ENCODE results near the gene RNU1-3.
A peak's percentile ranks its signal among the peaks of the same experiment; 100 is the strongest.
"Not testable (repeated sequence)": the region's sequence is repeated elsewhere in the genome, so short reads cannot be mapped to it uniquely, and the experiment has no call there.

RNU1-3 gene

DNA sequence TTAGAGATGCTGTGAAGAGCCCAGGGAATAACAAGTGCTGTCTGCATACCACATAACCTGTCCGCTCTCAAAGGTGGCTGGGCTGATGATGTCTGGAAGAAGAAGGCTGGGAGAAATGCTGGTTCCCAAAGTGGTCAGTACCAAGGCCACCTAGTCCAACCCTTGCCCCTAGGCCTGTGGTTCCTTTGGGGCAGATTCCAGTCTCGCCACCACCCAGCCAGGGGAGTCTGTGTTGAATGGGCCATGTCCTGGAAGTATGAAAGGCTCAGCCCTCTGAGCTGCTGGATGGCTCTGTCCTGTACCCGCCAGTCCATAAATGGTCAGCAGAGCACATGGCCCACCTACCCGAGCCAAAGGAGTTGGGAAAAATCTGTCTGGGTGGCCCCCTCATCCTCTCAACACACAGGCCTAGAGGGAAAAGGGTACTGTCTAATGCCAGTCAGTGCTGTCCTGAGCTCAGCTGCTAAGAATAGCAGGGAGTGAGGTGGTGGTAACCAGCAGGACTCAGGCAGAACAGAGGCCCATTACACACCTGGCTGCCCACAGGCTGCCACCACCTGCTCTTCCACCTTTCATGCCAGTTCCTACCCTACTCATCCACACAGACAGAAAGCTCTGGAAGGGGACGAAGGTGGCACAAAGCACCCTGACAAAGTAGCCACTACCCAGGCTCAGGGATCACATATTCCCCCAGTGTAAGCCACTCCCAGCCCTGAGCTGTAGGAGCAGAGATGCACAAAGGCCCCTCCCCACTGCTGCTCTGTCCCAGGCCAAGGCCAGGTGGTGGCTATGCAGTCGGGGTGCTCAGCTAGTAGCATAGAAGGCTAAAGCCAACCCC lies 28.6 kb downstream of the RNU1-3 start:
- not testable (repeated sequence) for H3K36me3 ChIP-seq (ENCODE audit: control insufficient read depth, insufficient read depth, low read length)

DNA sequence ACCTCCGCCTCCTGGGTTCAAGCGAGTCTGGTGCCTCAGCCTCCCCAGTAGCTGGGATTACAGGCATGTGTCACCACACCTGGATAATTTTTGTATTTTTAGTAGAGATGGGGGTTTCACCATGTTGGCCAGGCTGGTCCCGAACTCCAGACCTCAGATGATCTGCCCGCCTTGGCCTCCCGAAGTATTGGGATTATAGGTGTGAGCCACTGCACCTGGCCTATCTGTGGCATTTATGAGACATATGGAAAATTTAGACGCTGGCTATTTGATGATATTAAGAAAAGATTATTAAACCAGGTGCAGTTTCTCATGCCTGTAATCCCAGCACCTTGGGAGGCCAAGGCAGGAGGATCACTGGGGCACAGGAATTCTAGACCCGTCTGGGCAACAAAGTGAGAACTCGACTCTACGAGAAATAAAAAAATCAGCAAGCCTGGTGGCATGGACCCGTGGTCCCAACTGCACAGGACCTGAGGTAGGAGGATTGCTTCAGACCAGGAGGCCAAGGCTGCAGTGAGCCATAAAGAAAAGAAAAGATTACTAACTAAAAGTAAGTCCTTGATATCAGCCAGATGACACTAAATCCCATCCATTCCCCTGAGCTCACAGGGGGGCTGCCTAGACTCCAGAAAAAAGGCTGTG lies 30.1 kb downstream of the RNU1-3 start:
- not testable (repeated sequence) for H3K4me1 ChIP-seq (ENCODE audit: control insufficient read depth, insufficient read depth, low read length); H3K4me3 ChIP-seq (ENCODE audit: low read depth, low read length); H3K9ac ChIP-seq (ENCODE audit: low read depth, low read length); H3K9me3 ChIP-seq (ENCODE audit: control insufficient read depth, insufficient read depth, low read length); H3K27me3 ChIP-seq (ENCODE audit: control insufficient read depth, insufficient read depth, low read length); H3K36me3 ChIP-seq (ENCODE audit: control insufficient read depth, insufficient read depth, low read length)

More for the DNA sequence above, 28.6 kb downstream of the RNU1-3 start:
- H3K9ac ChIP-seq (ENCODE audit: low read depth, low read length); H3K27me3 ChIP-seq (ENCODE audit: control insufficient read depth, insufficient read depth, low read length); H3K9me3 ChIP-seq (ENCODE audit: control insufficient read depth, insufficient read depth, low read length); H3K4me3 ChIP-seq (ENCODE audit: low read depth, low read length); H3K4me1 ChIP-seq (ENCODE audit: control insufficient read depth, insufficient read depth, low read length): not testable (repeated sequence)

- H3K27me3 ChIP-seq (ENCODE audit: control insufficient read depth, insufficient read depth, low read length); H3K9ac ChIP-seq (ENCODE audit: low read depth, low read length); H3K4me3 ChIP-seq (ENCODE audit: low read depth, low read length); H3K9me3 ChIP-seq (ENCODE audit: control insufficient read depth, insufficient read depth, low read length); H3K4me1 ChIP-seq (ENCODE audit: control insufficient read depth, insufficient read depth, low read length): not testable (repeated sequence)
- peaks cover 15% of the 10 kb centered on the region for H3K36me3 ChIP-seq (ENCODE audit: control insufficient read depth, insufficient read depth, low read length)
Measured at GRCh38 chr1:16635959-16636358, 30.8 kb downstream of the RNU1-3 start.

DNA sequence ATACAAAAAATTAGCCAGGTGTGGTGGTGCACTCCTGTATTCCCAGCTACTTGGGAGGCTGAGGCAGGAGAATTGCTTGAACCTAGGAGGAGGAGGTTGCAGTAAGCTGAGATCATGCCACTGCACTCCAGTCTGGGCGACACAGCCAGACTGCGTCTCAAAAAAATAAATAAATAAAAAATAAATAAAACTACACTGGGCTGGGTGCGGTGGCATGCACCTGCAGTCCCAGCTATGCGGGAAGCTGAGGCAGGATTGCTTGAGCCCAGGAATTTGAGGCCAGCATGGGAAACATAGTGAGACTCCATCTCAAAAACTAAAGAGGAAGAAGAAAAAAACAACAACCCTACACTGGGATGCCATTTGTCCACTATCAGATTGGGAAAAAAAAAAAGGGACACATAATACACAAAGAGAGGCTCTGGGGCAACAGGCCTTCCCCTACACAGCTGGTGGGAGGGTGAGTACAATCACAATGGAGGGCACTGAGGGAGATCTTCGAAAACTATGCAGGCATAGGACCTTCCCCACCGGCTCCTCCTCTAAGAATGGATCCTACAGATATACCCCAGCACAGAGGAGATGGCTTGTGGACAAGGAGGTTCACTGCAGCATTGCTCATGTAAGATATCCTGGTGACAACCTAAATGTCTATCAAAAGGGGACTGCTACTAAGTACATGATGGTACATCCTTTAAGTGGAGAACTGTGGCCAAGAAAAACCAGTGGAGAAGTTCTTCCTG lies 33.0 kb downstream of the RNU1-3 start:
- H3K36me3 ChIP-seq (ENCODE audit: control insufficient read depth, insufficient read depth, low read length), result peaks cover 20% of the 10 kb centered on the region
- not testable (repeated sequence) for H3K9ac ChIP-seq (ENCODE audit: low read depth, low read length); H3K9me3 ChIP-seq (ENCODE audit: control insufficient read depth, insufficient read depth, low read length); H3K27me3 ChIP-seq (ENCODE audit: control insufficient read depth, insufficient read depth, low read length); H3K4me3 ChIP-seq (ENCODE audit: low read depth, low read length); H3K4me1 ChIP-seq (ENCODE audit: control insufficient read depth, insufficient read depth, low read length)

- not testable (repeated sequence) for H3K27me3 ChIP-seq (ENCODE audit: control insufficient read depth, insufficient read depth, low read length); H3K4me1 ChIP-seq (ENCODE audit: control insufficient read depth, insufficient read depth, low read length); H3K9me3 ChIP-seq (ENCODE audit: control insufficient read depth, insufficient read depth, low read length); H3K9ac ChIP-seq (ENCODE audit: low read depth, low read length); H3K4me3 ChIP-seq (ENCODE audit: low read depth, low read length)
- peaks cover 26% of the 10 kb centered on the region for H3K36me3 ChIP-seq (ENCODE audit: control insufficient read depth, insufficient read depth, low read length)
Measured at GRCh38 chr1:16632044-16632850, 34.5 kb downstream of the RNU1-3 start.

GRCh38 chr1:16631248-16632043 lies 35.3 kb downstream of the RNU1-3 start:
- H3K4me3 ChIP-seq (ENCODE audit: low read depth, low read length), result no peak overlapping the region
- H3K36me3 ChIP-seq (ENCODE audit: control insufficient read depth, insufficient read depth, low read length), result peaks cover 27% of the 10 kb centered on the region
- H3K9ac ChIP-seq (ENCODE audit: low read depth, low read length), result no peak overlapping the region
- no peaks in the 10 kb centered on the region for H3K9me3 ChIP-seq (ENCODE audit: control insufficient read depth, insufficient read depth, low read length)
- no peaks in the 10 kb centered on the region for H3K27me3 ChIP-seq (ENCODE audit: control insufficient read depth, insufficient read depth, low read length)
- no peaks in the 10 kb centered on the region for H3K4me1 ChIP-seq (ENCODE audit: control insufficient read depth, insufficient read depth, low read length)

GRCh38 chr1:16630661-16631247 lies 36.0 kb downstream of the RNU1-3 start:
- no peaks in the 10 kb centered on the region for H3K27me3 ChIP-seq (ENCODE audit: control insufficient read depth, insufficient read depth, low read length)
- no peak overlapping the region for H3K4me3 ChIP-seq (ENCODE audit: low read depth, low read length)
- H3K9ac ChIP-seq (ENCODE audit: low read depth, low read length), result no peak overlapping the region
- peaks cover 34% of the 10 kb centered on the region for H3K36me3 ChIP-seq (ENCODE audit: control insufficient read depth, insufficient read depth, low read length)
- no peaks in the 10 kb centered on the region for H3K4me1 ChIP-seq (ENCODE audit: control insufficient read depth, insufficient read depth, low read length)
- no peaks in the 10 kb centered on the region for H3K9me3 ChIP-seq (ENCODE audit: control insufficient read depth, insufficient read depth, low read length)

GRCh38 chr1:16629916-16630530 lies 36.7 kb downstream of the RNU1-3 start:
- H3K36me3 ChIP-seq (ENCODE audit: control insufficient read depth, insufficient read depth, low read length), result peaks cover 38% of the 10 kb centered on the region
- not testable (repeated sequence) for H3K27me3 ChIP-seq (ENCODE audit: control insufficient read depth, insufficient read depth, low read length); H3K9me3 ChIP-seq (ENCODE audit: control insufficient read depth, insufficient read depth, low read length); H3K4me1 ChIP-seq (ENCODE audit: control insufficient read depth, insufficient read depth, low read length); H3K4me3 ChIP-seq (ENCODE audit: low read depth, low read length)
- H3K9ac ChIP-seq (ENCODE audit: low read depth, low read length), result peak overlapping the region; percentile 16

- H3K27me3 ChIP-seq (ENCODE audit: control insufficient read depth, insufficient read depth, low read length), result no peaks in the 10 kb centered on the region
- H3K36me3 ChIP-seq (ENCODE audit: control insufficient read depth, insufficient read depth, low read length), result peaks cover 40% of the 10 kb centered on the region
- no peaks in the 10 kb centered on the region for H3K4me1 ChIP-seq (ENCODE audit: control insufficient read depth, insufficient read depth, low read length)
- H3K9ac ChIP-seq (ENCODE audit: low read depth, low read length), result no peak overlapping the region
- H3K4me3 ChIP-seq (ENCODE audit: low read depth, low read length), result no peak overlapping the region
- H3K9me3 ChIP-seq (ENCODE audit: control insufficient read depth, insufficient read depth, low read length), result no peaks in the 10 kb centered on the region
Measured at GRCh38 chr1:16628361-16629111, 38.2 kb downstream of the RNU1-3 start.

DNA sequence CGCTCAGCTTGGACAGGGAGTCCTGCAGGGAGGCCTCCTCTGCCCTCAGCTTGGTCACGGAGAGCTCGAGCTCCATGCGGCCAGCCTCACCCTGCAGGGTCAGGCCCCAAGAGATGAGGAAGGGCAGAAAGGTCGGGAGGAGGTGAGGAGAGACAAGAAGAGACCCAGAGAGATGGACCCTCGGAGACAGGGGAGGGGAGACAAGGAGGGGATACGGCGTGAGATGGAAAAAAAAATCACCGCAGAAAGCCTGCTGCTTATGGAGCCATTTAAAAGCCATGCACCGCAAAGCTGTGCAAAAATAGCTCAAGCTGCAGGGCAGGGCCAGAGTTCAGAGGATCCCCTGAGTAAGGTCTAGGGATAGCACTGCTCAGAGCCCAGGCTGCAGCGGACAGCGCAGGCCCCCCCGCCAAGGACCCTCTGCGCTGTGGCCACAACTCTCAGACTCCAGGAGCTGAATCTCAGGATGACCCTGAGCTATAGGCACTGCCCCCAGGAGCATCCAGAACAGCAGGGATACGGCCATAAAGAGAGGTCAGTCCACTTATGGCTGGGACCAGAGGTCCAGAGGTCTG lies 40.3 kb downstream of the RNU1-3 start:
- H3K36me3 ChIP-seq (ENCODE audit: control insufficient read depth, insufficient read depth, low read length), result peaks cover 34% of the 10 kb centered on the region
- not testable (repeated sequence) for H3K9ac ChIP-seq (ENCODE audit: low read depth, low read length); H3K9me3 ChIP-seq (ENCODE audit: control insufficient read depth, insufficient read depth, low read length); H3K4me1 ChIP-seq (ENCODE audit: control insufficient read depth, insufficient read depth, low read length); H3K27me3 ChIP-seq (ENCODE audit: control insufficient read depth, insufficient read depth, low read length); H3K4me3 ChIP-seq (ENCODE audit: low read depth, low read length)
